Fibroblast of the aortic adventitia (primary cell): ENCODE measurements around the gene RNF25. TPM values are rescaled to one million over a fixed set of nuclear protein-coding genes. Genes with fewer than 3 reads are reported as not detected.
A peak's percentile ranks its signal among the peaks of the same experiment; 100 is the strongest.

Source experiments
- DNase-seq: peaks from one replicate; pipeline ENCODE4 v3.0.0-alpha.2; 2010; ENCODE audit warnings: low read depth
- H3K4me3 ChIP-seq: 2 replicates; pipeline ENCODE4 v1.5.1; 2011; ENCODE audit warnings: low read depth, mild to moderate bottlenecking, control low read depth, low read length, moderate library complexity
- total RNA-seq: library from RNA; depleted of rRNA; stranded (reverse); fragments of >200 nt; gene quantifications from 2 replicates; pipeline ENCODE4 v1.2.3, GENCODE V29; 2012; ENCODE audit warnings: low replicate concordance
- TF ChIP-seq, protein P1 (sequence below): IDR thresholded peaks from 2 replicates; pipeline ENCODE4 v1.5.1; 2011; ENCODE audit warnings: mild to moderate bottlenecking, low read length, control low read depth, inconsistent platforms; ENCODE audit not compliant: insufficient read depth

RNF25 gene
- total RNA-seq, 1 donor = 26.2 TPM

- DNase-seq = peak; percentile 22
- TF ChIP-seq, protein P1, sequence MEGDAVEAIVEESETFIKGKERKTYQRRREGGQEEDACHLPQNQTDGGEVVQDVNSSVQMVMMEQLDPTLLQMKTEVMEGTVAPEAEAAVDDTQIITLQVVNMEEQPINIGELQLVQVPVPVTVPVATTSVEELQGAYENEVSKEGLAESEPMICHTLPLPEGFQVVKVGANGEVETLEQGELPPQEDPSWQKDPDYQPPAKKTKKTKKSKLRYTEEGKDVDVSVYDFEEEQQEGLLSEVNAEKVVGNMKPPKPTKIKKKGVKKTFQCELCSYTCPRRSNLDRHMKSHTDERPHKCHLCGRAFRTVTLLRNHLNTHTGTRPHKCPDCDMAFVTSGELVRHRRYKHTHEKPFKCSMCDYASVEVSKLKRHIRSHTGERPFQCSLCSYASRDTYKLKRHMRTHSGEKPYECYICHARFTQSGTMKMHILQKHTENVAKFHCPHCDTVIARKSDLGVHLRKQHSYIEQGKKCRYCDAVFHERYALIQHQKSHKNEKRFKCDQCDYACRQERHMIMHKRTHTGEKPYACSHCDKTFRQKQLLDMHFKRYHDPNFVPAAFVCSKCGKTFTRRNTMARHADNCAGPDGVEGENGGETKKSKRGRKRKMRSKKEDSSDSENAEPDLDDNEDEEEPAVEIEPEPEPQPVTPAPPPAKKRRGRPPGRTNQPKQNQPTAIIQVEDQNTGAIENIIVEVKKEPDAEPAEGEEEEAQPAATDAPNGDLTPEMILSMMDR = no peak
Observed at GRCh38 chr2:218716070-218716469, 44.3 kb upstream of the RNF25 start.

DNA sequence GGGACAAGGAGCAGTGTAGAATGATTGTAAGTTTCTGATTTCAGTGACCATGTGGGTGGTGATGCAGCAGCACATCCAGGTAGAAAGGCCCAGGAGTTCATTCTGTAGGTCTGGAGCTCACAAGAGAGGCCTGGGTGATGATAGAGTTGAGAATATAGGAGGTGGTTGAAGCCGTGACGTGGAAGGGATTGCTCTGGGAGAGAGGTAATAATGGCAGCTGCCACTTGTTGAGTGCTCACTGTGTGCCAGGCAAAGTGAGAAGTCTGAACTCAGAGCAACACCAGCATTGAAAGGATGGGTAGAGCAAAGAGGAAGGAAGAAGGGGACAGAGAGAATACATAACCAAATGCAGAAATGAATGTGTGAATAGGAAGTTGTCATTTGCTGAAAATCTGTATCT lies 42.1 kb upstream of the RNF25 start:
- DNase-seq = no peak
- no peak overlapping the region for H3K4me3 ChIP-seq
- TF ChIP-seq, protein P1 = no peak

More at GRCh38 chr2:218716070-218716469, 44.3 kb upstream of the RNF25 start:
- H3K4me3 ChIP-seq = no peak overlapping the region

- H3K4me3 ChIP-seq = peak overlapping the region; percentile 90
- peak; percentile 32 for DNase-seq
- TF ChIP-seq, protein P1 = no peak
Observed at GRCh38 chr2:218711550-218711929, 39.7 kb upstream of the RNF25 start.

DNA sequence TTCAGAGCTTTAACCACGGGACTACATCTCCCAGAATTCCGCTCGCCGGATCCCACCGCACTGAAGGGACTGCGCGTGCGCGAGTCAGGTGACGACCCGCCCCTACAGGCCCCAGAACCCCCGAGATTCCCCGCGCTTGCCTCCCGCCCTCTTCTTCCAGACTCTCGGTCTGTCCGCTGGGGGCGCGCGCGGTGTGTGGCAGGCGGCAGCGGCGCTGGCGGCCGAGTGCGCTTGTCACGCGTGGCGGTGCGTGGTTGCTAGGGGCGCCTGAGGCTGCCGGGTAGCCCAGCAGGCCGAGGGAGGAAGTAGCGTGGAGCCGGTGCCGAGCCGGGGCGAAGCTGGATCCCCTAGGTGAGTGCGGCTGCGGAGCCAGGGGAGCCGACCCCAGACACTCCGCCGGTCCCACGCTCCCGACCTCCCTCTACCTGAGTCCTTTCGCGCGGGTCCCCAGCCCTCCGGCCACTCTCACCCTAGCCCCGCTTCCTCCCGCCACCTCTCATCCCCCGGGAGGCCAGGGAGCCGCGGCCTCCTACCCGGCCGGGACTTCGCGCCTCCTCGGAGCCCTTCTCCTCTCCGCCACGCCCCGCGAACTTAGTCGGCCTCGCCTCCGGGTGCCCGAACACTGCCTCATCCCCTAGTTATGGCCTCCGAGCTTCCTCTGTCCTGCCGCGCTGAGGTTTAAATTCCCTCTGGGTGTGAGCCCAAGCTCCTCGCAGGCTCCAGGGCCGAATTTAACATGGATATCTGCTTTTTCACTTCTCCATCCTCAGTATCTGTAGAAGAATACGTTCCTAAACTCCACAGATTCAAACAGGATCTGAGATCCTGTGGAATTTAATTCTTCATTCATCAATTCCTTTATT lies 39.1 kb upstream of the RNF25 start, which contains the start of gene TTLL4:
Gene TTLL4 (plus strand): TSS at position 149 of the 863 bp plus-strand sequence. CDS start 26,842 bp downstream, outside the sequence.
- TF ChIP-seq, protein P1 = peak; percentile 71
- peak; percentile 95 for DNase-seq

GRCh38 chr2:218710334-218710686 lies 38.5 kb upstream of the RNF25 start:
- TF ChIP-seq, protein P1 = no peak
- no peak for DNase-seq
- peak overlapping the region; percentile 55 for H3K4me3 ChIP-seq

More for the DNA sequence above, 39.1 kb upstream of the RNF25 start, which contains the start of gene TTLL4:
- peak within 1 kb of the TSS; percentile 90 for H3K4me3 ChIP-seq

GRCh38 chr2:218709908-218710307 lies 38.1 kb upstream of the RNF25 start:
- TF ChIP-seq, protein P1 = no peak
- no peak for DNase-seq
- H3K4me3 ChIP-seq = no peak overlapping the region

DNA sequence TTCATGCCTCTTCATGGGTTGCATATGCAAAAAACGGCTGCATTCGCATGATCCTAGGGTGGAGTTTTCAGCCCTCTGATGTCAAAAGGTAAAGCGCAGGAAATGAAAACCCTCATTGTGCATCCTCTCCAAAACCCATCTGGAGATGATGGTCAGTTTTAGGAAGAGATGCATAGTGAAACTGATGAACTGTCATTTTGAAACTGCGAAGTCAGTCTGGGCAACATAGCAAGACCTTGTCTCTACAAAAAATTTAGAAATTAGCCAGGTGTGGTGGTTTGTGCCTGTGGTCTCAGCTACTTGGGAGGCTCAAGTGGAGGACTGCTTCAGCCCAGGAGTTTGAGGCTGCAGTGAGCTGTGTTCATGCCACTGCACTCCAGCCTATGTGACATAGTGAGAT lies 36.3 kb upstream of the RNF25 start:
- DNase-seq = no peak
- H3K4me3 ChIP-seq = no peak overlapping the region

More for the DNA sequence above, 36.3 kb upstream of the RNF25 start:
- TF ChIP-seq, protein P1 = no peak
